ENCODE results near the gene CCL18. TPM values are rescaled to one million over a fixed set of nuclear protein-coding genes. Genes with fewer than 3 reads are reported as not detected.
"Not testable (repeated sequence)": the region's sequence is repeated elsewhere in the genome, so short reads cannot be mapped to it uniquely, and the experiment has no call there.

CCL18 gene
- polyA plus RNA-seq, 1 donor from 2014 or later: not detected

DNA sequence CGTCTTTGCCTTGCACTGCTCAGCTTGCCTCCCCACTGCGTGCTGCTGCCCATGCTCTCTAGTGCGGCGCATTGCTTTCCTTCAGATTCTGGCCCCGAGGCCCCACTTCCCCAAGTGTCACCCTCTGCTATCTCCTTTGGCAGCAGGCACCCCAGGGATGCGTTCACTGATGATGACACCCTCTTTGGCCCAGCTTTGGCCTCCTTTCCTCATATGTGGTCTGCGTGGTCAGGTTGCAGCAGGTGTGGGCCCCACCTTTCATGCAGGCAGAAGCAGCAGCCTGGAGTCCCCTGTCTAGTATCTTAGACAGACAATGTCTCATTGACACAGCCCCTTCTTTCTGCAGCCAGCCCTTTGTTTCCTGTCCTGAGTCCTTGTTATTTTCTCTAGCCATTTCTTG, 30.7 kb downstream of the CCL18 start:
- Histone ChIP-seq H3K79me2 (replicated peaks; ENCODE audit: insufficient read depth, low read length) (no peaks in the 10 kb centered on the region), H4K20me1 (ENCODE audit: insufficient read depth) (no peaks in the 10 kb centered on the region), H3K9me2 (ENCODE audit: insufficient read depth, low read length) (no peaks in the 10 kb centered on the region), H3F3A (ENCODE audit: insufficient read depth, low read length, poor library complexity, severe bottlenecking) (no peaks in the 10 kb centered on the region), H3K4me3 (ENCODE audit: low read length) (no peak overlapping the region), H2AFZ (ENCODE audit: low read depth, low read length) (no peak overlapping the region), H3K9ac (ENCODE audit: low read length) (no peak overlapping the region), H3K4me2 (ENCODE audit: low read length) (no peak overlapping the region), H3K27ac (ENCODE audit: low read length) (no peak overlapping the region), H3K9me3 (ENCODE audit: low read length) (no peaks in the 10 kb centered on the region), H3K36me3 (ENCODE audit: insufficient read depth, low read length) (no peaks in the 10 kb centered on the region), H3K27me3 (ENCODE audit: insufficient read depth, low read depth, low read length) (no peaks in the 10 kb centered on the region)
- TF ChIP-seq TAF1 (IDR thresholded peaks at IDR 0.05; ENCODE audit: low read depth) (no peak), EP300 (conservative IDR thresholded peaks at IDR 0.05; ENCODE audit: poor library complexity, severe bottlenecking) (no peak), POLR2AphosphoS5 (IDR thresholded peaks at IDR 0.05) (no peak), RAD21 (conservative IDR thresholded peaks at IDR 0.05) (no peak), EZH2 (IDR thresholded peaks at IDR 0.05; ENCODE audit: borderline replicate concordance, insufficient read depth, low read length, poor library complexity, severe bottlenecking) (no peak), MXI1 (conservative IDR thresholded peaks at IDR 0.05; ENCODE audit: poor library complexity, severe bottlenecking) (no peak), SMC3 (conservative IDR thresholded peaks at IDR 0.05; ENCODE audit: poor library complexity) (no peak)
- TF ChIP-seq, protein P1, sequence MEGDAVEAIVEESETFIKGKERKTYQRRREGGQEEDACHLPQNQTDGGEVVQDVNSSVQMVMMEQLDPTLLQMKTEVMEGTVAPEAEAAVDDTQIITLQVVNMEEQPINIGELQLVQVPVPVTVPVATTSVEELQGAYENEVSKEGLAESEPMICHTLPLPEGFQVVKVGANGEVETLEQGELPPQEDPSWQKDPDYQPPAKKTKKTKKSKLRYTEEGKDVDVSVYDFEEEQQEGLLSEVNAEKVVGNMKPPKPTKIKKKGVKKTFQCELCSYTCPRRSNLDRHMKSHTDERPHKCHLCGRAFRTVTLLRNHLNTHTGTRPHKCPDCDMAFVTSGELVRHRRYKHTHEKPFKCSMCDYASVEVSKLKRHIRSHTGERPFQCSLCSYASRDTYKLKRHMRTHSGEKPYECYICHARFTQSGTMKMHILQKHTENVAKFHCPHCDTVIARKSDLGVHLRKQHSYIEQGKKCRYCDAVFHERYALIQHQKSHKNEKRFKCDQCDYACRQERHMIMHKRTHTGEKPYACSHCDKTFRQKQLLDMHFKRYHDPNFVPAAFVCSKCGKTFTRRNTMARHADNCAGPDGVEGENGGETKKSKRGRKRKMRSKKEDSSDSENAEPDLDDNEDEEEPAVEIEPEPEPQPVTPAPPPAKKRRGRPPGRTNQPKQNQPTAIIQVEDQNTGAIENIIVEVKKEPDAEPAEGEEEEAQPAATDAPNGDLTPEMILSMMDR (IDR thresholded peaks at IDR 0.05; ENCODE audit: poor library complexity, severe bottlenecking): no peak
- TF ChIP-seq, protein P2, sequence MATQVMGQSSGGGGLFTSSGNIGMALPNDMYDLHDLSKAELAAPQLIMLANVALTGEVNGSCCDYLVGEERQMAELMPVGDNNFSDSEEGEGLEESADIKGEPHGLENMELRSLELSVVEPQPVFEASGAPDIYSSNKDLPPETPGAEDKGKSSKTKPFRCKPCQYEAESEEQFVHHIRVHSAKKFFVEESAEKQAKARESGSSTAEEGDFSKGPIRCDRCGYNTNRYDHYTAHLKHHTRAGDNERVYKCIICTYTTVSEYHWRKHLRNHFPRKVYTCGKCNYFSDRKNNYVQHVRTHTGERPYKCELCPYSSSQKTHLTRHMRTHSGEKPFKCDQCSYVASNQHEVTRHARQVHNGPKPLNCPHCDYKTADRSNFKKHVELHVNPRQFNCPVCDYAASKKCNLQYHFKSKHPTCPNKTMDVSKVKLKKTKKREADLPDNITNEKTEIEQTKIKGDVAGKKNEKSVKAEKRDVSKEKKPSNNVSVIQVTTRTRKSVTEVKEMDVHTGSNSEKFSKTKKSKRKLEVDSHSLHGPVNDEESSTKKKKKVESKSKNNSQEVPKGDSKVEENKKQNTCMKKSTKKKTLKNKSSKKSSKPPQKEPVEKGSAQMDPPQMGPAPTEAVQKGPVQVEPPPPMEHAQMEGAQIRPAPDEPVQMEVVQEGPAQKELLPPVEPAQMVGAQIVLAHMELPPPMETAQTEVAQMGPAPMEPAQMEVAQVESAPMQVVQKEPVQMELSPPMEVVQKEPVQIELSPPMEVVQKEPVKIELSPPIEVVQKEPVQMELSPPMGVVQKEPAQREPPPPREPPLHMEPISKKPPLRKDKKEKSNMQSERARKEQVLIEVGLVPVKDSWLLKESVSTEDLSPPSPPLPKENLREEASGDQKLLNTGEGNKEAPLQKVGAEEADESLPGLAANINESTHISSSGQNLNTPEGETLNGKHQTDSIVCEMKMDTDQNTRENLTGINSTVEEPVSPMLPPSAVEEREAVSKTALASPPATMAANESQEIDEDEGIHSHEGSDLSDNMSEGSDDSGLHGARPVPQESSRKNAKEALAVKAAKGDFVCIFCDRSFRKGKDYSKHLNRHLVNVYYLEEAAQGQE (IDR thresholded peaks at IDR 0.05; ENCODE audit: borderline replicate concordance): no peak

- no peak overlapping the region for H3K4me2 ChIP-seq (ENCODE audit: low read length)
- H3K4me3 ChIP-seq (ENCODE audit: low read length): no peak overlapping the region
- H3K79me2 ChIP-seq (replicated peaks; ENCODE audit: insufficient read depth, low read length): no peaks in the 10 kb centered on the region
- H3K27ac ChIP-seq (ENCODE audit: low read length): no peak overlapping the region
- no peaks in the 10 kb centered on the region for H3F3A ChIP-seq (ENCODE audit: insufficient read depth, low read length, poor library complexity, severe bottlenecking)
- H3K9me3 ChIP-seq (ENCODE audit: low read length): no peaks in the 10 kb centered on the region
- H3K9ac ChIP-seq (ENCODE audit: low read length): no peak overlapping the region
- H3K27me3 ChIP-seq (ENCODE audit: insufficient read depth, low read depth, low read length): no peaks in the 10 kb centered on the region
- no peaks in the 10 kb centered on the region for H4K20me1 ChIP-seq (ENCODE audit: insufficient read depth)
- TF ChIP-seq, protein P1 (IDR thresholded peaks at IDR 0.05; ENCODE audit: poor library complexity, severe bottlenecking): no peak
- TF ChIP-seq SMC3 (conservative IDR thresholded peaks at IDR 0.05; ENCODE audit: poor library complexity) (no peak), EP300 (conservative IDR thresholded peaks at IDR 0.05; ENCODE audit: poor library complexity, severe bottlenecking) (no peak), POLR2AphosphoS5 (IDR thresholded peaks at IDR 0.05) (no peak), TAF1 (IDR thresholded peaks at IDR 0.05; ENCODE audit: low read depth) (no peak), EZH2 (IDR thresholded peaks at IDR 0.05; ENCODE audit: borderline replicate concordance, insufficient read depth, low read length, poor library complexity, severe bottlenecking) (no peak), RAD21 (conservative IDR thresholded peaks at IDR 0.05) (no peak), MXI1 (conservative IDR thresholded peaks at IDR 0.05; ENCODE audit: poor library complexity, severe bottlenecking) (no peak)
- TF ChIP-seq, protein P2 (IDR thresholded peaks at IDR 0.05; ENCODE audit: borderline replicate concordance): no peak
- no peaks in the 10 kb centered on the region for H3K9me2 ChIP-seq (ENCODE audit: insufficient read depth, low read length)
- H3K36me3 ChIP-seq (ENCODE audit: insufficient read depth, low read length): no peaks in the 10 kb centered on the region
- no peak overlapping the region for H2AFZ ChIP-seq (ENCODE audit: low read depth, low read length)
Measured at GRCh38 chr17:36095992-36096391, 31.9 kb downstream of the CCL18 start.

DNA sequence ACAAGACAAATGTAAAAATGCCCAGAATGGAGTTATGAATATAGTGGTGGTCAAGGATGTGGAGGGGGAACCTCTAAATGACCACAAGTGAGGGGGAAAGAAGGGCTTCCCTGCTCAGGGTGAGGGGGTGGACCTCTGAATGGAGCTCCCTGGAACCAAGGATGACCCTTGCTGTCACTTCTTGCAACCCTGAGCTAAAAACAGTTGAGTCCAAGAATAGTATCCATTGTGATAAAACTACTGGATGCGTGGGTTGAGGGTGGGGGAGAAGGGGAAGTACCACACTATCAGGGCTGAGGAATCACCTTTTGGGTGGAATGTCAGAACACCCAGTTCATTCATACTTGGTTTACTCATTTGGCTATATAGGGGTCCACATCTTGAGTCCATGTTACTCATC, 34.9 kb downstream of the CCL18 start:
- not testable (repeated sequence) for H3K9me2 ChIP-seq (ENCODE audit: insufficient read depth, low read length); H4K20me1 ChIP-seq (ENCODE audit: insufficient read depth); H3K27me3 ChIP-seq (ENCODE audit: insufficient read depth, low read depth, low read length); H3F3A ChIP-seq (ENCODE audit: insufficient read depth, low read length, poor library complexity, severe bottlenecking); H3K4me2 ChIP-seq (ENCODE audit: low read length); H3K9me3 ChIP-seq (ENCODE audit: low read length); H2AFZ ChIP-seq (ENCODE audit: low read depth, low read length); H3K4me3 ChIP-seq (ENCODE audit: low read length); H3K27ac ChIP-seq (ENCODE audit: low read length); H3K9ac ChIP-seq (ENCODE audit: low read length); H3K36me3 ChIP-seq (ENCODE audit: insufficient read depth, low read length); H3K79me2 ChIP-seq (replicated peaks; ENCODE audit: insufficient read depth, low read length)
